Spleen (tissue), 3 donors: Measurements from ENCODE around the gene PPP1R37.

Experiments used
- POLR2A ChIP-seq, 3 donors: fragments of 450-650 bp; IDR thresholded peaks; one replicate each; pipeline ENCODE4 v1.5.1; 2017; ENCODE audit warnings: antibody characterized with exemption in 3 of 3, mild to moderate bottlenecking in 1 of 3
- POLR2AphosphoS5 ChIP-seq, 3 donors: sonication (generic); formaldehyde crosslinking; IDR thresholded peaks; one replicate each; pipeline ENCODE4 v1.5.1; 2017; ENCODE audit warnings: antibody characterized with exemption in 3 of 3

GRCh38 chr19:45097450-45097775 is 4.4 kb downstream of the PPP1R37 start:
- TF ChIP-seq POLR2A (IDR thresholded peaks at IDR 0.05) (no peak), POLR2AphosphoS5 (IDR thresholded peaks at IDR 0.05) (no peak)
